Measurements from ENCODE around the gene DIO3. TPM values are rescaled to one million over a fixed set of nuclear protein-coding genes. Genes with fewer than 3 reads are reported as not detected.

Gene DIO3
- total and polyA plus RNA-seq, 2 of the 4 experiments (the other 2 are of a cell fraction) = not detected

DNA sequence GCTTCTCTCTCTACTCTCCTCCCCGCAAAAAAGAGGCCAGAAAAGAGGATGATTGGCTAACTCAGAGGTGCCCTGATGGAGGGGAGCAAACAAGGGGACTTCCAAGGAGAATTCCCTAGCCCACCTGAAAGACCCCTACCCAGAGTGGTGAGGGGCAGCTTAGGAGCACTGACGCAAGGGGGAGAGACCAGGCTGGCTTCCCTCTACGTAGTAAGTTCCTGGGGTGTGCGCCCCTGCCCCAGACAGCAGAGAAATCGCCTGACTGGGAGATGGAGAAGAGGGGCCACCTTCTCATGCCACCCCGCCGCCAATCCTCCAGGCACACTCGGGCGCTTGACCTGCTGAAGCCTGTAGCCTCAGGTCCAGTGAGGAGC lies 2.1 kb upstream of the DIO3 start:
- TF ChIP-seq, protein P1, sequence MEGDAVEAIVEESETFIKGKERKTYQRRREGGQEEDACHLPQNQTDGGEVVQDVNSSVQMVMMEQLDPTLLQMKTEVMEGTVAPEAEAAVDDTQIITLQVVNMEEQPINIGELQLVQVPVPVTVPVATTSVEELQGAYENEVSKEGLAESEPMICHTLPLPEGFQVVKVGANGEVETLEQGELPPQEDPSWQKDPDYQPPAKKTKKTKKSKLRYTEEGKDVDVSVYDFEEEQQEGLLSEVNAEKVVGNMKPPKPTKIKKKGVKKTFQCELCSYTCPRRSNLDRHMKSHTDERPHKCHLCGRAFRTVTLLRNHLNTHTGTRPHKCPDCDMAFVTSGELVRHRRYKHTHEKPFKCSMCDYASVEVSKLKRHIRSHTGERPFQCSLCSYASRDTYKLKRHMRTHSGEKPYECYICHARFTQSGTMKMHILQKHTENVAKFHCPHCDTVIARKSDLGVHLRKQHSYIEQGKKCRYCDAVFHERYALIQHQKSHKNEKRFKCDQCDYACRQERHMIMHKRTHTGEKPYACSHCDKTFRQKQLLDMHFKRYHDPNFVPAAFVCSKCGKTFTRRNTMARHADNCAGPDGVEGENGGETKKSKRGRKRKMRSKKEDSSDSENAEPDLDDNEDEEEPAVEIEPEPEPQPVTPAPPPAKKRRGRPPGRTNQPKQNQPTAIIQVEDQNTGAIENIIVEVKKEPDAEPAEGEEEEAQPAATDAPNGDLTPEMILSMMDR (conservative IDR thresholded peaks at IDR 0.05; ENCODE audit: low read depth, low read length) = no peak
- TF ChIP-seq, protein P2, sequence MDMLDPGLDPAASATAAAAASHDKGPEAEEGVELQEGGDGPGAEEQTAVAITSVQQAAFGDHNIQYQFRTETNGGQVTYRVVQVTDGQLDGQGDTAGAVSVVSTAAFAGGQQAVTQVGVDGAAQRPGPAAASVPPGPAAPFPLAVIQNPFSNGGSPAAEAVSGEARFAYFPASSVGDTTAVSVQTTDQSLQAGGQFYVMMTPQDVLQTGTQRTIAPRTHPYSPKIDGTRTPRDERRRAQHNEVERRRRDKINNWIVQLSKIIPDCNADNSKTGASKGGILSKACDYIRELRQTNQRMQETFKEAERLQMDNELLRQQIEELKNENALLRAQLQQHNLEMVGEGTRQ (IDR thresholded peaks at IDR 0.05; ENCODE audit: low read depth, low read length) = no peak
- no peak for TF ChIP-seq RAD21 (IDR thresholded peaks at IDR 0.05; ENCODE audit: low read length)
- TF ChIP-seq SMC3 (IDR thresholded peaks at IDR 0.05; ENCODE audit: low read depth, low read length) = no peak
- no peak for TF ChIP-seq MAZ (IDR thresholded peaks at IDR 0.05; ENCODE audit: borderline replicate concordance, low read depth, low read length)
- no peak for TF ChIP-seq NFE2L2 (IDR thresholded peaks at IDR 0.05; ENCODE audit: low read depth, low read length)
- TF ChIP-seq MXI1 (IDR thresholded peaks at IDR 0.05; ENCODE audit: borderline replicate concordance, low read depth, low read length) = no peak
- TF ChIP-seq MAFK (IDR thresholded peaks at IDR 0.05; ENCODE audit: low read depth, low read length) = no peak
- TF ChIP-seq RFX5 (IDR thresholded peaks at IDR 0.05; ENCODE audit: low read depth, low read length) = no peak
- no peak for TF ChIP-seq RCOR1 (IDR thresholded peaks at IDR 0.05; ENCODE audit: insufficient replicate concordance, low read length)
- no peak for TF ChIP-seq CHD1 (IDR thresholded peaks at IDR 0.05; ENCODE audit: low read depth, low read length)
- no peak for TF ChIP-seq CEBPB (IDR thresholded peaks at IDR 0.05; ENCODE audit: low read depth, low read length)
- TF ChIP-seq, protein P3, sequence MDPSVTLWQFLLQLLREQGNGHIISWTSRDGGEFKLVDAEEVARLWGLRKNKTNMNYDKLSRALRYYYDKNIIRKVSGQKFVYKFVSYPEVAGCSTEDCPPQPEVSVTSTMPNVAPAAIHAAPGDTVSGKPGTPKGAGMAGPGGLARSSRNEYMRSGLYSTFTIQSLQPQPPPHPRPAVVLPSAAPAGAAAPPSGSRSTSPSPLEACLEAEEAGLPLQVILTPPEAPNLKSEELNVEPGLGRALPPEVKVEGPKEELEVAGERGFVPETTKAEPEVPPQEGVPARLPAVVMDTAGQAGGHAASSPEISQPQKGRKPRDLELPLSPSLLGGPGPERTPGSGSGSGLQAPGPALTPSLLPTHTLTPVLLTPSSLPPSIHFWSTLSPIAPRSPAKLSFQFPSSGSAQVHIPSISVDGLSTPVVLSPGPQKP (IDR thresholded peaks at IDR 0.05; ENCODE audit: borderline replicate concordance, low read depth, low read length) = no peak
- Histone ChIP-seq H3K27me3 (ENCODE audit: control insufficient read depth, insufficient read depth, low read length) (peaks cover 57% of the 10 kb centered on the region; the same call in 1 of the 2 replicates), H3K79me1 (ENCODE audit: low read depth in 1 of 2, low read length in 2 of 2) (no peaks in the 10 kb centered on the region), H4K20me1 (ENCODE audit: insufficient read depth, low read length) (no peaks in the 10 kb centered on the region), H2BK15ac (ENCODE audit: low read depth, low read length) (no peak overlapping the region), H2BK120ac (ENCODE audit: low read depth, low read length) (no peak overlapping the region), H3K4me2 (ENCODE audit: low read depth, low read length) (no peak overlapping the region), H3K4ac (ENCODE audit: low read depth, low read length) (no peak overlapping the region), H4K91ac (ENCODE audit: insufficient read depth, low read depth, low read length) (no peak overlapping the region), H3K9me1 (ENCODE audit: insufficient read depth, low read length) (no peaks in the 10 kb centered on the region), H3K4me1 (ENCODE audit: control insufficient read depth, insufficient read depth, low read length) (no peaks in the 10 kb centered on the region), H3K27ac (ENCODE audit: insufficient read depth, low read length) (no peak overlapping the region), H2AK9ac (replicated peaks; ENCODE audit: low read depth, low read length, poor library complexity) (no peak overlapping the region), H4K5ac (ENCODE audit: low read depth, low read length) (no peak overlapping the region), H3K9me3 (ENCODE audit: control insufficient read depth, insufficient read depth, low read length) (peaks cover 12% of the 10 kb centered on the region; the same call in 1 of the 2 replicates), H3K4me3 (ENCODE audit: insufficient read depth, low read depth, low read length) (no peak overlapping the region), H3K23ac (ENCODE audit: low read depth, low read length) (no peak overlapping the region), H2AK5ac (ENCODE audit: low read depth, low read length) (no peak overlapping the region), H2BK5ac (ENCODE audit: low read depth, low read length, poor library complexity, severe bottlenecking) (no peak overlapping the region), H3K56ac (ENCODE audit: extremely low read depth, insufficient read depth, low read length) (no peak overlapping the region), H3K14ac (replicated peaks; ENCODE audit: low read depth, low read length) (no peak overlapping the region), H3K18ac (ENCODE audit: low read depth, low read length) (no peak overlapping the region), H2AFZ (replicated peaks; ENCODE audit: low read length, poor library complexity) (no peak overlapping the region), H3K9ac (ENCODE audit: low read depth, low read length) (no peak overlapping the region), H2BK20ac (ENCODE audit: low read depth, low read length) (no peak overlapping the region), H4K8ac (ENCODE audit: low read depth in 2 of 2, low read length in 2 of 2) (no peak overlapping the region), H3K36me3 (ENCODE audit: control insufficient read depth, insufficient read depth, low read length) (no peaks in the 10 kb centered on the region)
- POLR2A ChIA-PET (ENCODE audit: unreplicated experiment) = no interaction called here
- CTCF ChIA-PET = no interaction called here
- BruUV-seq (replicated peaks) = no TSS peak
- ATAC-seq (ENCODE audit: low read depth) (no peak), DNase-seq (no peak)
- WGBS, 2 experiments (ENCODE audit: extremely low coverage in 2 of 2, insufficient read length in 1 of 2) = no CpG with 5 or more reads among the region's 9 CpGs
- intact Hi-C loops (cut with micrococcal nuclease) = no loop called here
- dilution Hi-C loops (cut with HindIII; ENCODE audit: low sequenced_read_pairs, unreplicated experiment) = no loop called here
- in situ Hi-C loops (cut with MboI; ENCODE audit: low sequenced_read_pairs) = no loop called here

Data from IMR-90 (cell line).